H4 (cell line): ENCODE results near the gene SULF2. TPM values are rescaled to one million over a fixed set of nuclear protein-coding genes. Genes with fewer than 3 reads are reported as not detected.

Source experiments
- DNase-seq: peaks from one replicate; pipeline ENCODE4 v3.0.0-alpha.2; 2015; ENCODE audit warnings: low spot score
- total RNA-seq: library from RNA; depleted of rRNA; stranded (reverse); fragments of >200 nt; shearing (Covaris generic); gene quantifications from 2 replicates; pipeline ENCODE4 v1.2.3, GENCODE V29; 2014

The SULF2 gene
- total RNA-seq, 1 experiment from 2014 or later: 269 TPM

DNA sequence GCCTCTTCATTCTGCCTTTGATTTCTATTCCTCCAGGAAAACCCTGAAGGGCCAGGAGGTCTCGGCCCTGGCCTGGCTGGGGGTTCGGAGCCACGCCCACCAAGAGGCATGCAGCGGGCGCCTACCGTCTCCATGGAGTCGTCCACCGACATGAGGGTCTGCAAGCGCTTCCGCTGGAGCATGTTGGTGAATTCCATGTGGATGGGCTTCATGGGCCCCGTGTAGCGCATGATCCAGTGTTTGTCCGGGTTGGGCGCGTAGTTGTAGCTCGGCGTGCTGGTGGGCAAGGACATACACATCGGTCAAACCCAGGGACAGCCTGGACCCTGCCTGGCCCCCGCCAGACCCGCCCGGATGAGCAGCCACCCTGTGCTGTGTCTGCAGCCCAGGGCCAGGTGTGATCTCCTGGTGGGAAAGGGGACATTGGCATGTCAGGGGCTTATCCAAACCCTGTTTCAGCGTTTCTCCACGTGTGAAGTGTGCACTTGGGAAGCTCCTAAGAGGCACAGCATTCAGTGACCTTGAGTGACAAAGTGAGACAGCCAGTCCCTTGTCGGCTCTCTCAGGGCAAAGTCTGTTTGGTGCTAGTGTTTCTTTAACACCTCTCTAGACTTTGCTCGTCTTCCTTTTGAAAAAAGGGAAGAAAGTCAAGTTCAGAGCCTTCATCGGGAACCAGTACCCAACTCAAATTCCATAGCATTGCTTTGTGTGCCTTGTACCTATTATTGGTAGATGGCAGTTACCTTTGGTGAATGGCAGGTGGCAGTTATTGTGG lies 100.8 kb downstream of the SULF2 start:
- no peak for DNase-seq

DNA sequence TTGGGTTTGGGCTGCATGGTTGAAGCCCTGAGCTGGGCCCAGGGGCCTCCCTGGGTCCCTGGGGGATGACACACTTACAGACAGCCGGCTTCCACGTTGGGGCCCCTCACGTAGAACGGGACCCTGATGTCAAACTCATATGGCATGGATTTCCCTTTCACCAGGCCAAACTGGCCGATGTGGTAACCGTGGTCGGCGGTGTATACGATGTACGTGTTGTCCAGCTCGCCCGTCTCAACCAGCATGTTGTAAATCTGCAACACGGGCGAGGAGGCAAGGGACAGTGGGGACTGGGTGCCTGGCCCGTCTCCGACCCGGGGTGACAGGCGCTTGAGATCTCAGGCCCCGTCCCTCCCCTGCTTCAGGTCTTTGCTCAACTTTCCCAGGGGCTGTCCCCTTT lies 102.4 kb downstream of the SULF2 start:
- DNase-seq: no peak

GRCh38 chr20:47682028-47682783 lies 103.1 kb downstream of the SULF2 start:
- no peak for DNase-seq

- DNase-seq: no peak
These were observed 104.3 kb downstream of the SULF2 start for GRCh38 chr20:47680804-47681529.

DNA sequence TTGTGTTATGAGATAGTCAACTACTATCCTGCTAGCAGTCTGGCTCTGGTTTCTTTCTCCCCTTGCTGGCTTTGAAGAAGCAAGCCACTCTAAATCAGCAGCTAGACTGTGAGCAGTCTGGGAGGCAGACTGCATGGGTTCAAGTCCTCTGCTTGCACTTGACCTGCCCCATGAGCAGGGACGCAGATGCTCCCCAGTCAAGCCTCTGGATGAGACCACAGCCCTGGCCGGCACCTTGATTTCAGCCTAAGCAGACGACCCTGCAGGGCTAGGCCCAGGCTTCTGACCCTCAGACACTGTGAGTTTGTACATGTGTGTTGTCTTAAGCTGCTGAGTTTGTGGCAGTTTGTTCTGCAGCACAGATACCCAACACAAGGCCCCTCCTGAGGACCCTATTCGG lies 105.8 kb downstream of the SULF2 start:
- no peak for DNase-seq

DNA sequence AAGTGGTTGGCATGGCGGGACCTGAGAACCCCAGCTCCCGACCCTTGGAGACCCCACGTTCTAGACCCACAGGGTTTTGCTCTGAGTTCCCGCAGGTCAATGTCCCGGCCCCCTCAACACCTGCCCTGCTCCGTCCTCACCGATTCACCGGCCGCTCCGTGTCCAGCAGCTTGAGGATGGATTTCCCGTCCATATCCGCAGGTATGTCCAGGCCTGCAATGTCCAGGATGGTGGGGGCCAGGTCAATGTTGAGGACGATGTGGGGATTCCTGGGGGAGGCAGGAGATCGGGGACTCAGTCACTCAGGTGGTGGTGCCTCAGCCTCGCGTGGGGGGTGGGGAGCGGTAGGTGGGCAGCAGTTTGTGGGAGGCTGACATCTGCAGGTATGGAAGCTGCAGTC lies 106.7 kb downstream of the SULF2 start:
- no peak for DNase-seq

- DNase-seq: peak; percentile 52
These were observed 107.4 kb downstream of the SULF2 start for GRCh38 chr20:47677635-47678453.

DNA sequence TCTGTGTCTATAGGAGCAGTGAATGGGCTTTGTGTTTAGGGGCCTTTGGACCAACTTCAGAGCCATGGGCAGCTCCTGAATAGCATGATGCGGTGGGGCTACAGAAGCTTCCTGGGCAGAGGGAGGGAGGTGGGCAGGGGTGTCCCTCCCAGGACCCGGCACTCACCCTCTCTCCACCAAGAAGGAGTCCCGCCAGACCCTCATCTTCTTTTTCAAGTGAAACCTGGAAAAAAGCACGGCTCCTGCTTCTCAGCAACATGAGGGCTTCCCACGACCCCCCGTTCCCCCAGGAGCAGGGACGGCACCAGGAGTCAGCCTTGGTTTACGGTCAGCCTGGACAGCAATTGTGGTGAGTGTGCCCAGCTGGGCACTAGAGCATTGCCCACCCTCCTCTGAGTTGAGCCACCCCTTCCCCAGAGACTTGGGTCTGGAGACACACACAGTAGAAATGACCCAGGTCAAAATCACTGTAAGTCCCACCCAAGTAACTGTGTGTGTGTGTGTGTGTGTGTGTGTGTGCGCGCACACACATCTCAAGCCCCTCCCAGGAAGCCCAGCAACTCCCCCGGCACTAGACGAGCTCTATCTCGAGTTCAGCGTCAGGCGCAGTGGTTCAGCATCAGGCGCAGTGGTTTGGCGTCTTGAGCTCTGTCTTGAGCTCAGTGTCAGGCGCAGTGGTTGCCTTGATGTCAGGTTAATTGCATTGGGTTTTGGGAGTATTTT lies 108.2 kb downstream of the SULF2 start:
- no peak for DNase-seq

DNA sequence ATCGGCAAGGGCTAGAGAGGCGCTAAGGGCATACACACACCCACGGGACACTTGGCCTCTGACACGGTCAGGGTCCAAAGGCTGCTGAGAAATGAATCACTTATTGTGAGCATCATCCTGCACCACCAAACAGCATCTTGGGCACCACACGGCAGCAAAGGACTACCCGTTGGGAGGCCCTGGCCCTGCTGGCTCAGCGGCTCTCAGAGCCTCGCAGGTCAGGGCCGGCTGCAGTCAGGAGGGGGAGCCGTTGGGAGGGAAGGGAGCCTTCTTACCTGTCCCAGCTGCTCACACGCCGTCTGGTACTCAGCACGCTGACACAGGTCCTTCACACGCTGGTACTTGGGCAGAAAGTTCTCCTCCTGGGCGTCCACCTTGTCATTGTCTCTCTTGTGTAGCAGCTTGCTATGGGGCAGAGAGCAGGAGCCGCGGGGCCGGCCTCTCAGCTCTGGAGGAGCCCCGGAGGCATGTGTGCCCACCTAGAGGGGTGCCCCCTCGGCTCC lies 109.0 kb downstream of the SULF2 start:
- no peak for DNase-seq

DNA sequence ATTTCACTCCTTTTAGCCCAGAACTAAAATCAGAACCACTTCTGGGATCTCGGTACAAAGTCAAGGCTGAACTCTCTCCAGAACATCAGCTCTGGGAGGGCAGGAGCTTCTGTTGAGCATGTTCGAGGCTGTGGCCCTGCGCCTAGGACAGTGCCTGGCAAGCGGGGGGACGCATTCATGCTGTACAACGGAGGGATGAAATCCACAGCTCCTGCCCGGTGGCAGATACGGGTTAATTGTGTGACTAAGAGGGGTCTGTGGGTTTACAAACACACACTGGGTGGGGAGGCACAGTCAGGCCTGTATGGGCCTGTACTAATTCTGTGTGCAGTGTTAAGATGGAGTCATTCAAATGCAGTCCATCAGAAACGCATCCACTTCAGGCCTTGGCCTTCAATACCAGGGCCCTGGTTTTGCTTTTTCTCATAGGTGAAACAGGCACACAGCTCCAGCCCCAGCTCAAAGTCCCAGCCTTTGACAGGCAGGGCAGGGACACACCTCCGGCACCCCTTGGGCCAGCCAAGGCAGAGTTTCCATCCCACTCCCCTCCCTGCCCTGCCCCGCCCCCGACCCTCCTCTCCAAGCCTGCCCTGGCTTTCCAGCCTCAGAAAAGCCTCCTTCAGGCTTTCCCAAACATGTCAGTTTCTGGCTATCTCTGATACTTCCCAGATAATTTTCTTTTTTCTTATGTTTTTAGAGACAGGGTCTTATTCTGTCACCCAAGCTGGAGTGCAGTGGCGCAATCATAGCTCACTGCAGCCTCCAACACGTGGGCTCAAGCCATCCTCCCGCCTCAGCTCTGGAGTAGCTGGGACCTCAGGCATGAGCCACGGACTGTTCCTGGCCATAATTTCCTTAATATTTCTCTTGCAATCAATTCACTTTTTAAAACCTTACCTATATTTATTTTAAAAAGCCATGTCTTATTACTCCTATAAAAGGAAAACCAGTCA lies 109.8 kb downstream of the SULF2 start:
- no peak for DNase-seq

GRCh38 chr20:47674686-47675085 lies 110.6 kb downstream of the SULF2 start:
- no peak for DNase-seq

GRCh38 chr20:47674145-47674544 lies 111.1 kb downstream of the SULF2 start:
- DNase-seq: no peak

DNA sequence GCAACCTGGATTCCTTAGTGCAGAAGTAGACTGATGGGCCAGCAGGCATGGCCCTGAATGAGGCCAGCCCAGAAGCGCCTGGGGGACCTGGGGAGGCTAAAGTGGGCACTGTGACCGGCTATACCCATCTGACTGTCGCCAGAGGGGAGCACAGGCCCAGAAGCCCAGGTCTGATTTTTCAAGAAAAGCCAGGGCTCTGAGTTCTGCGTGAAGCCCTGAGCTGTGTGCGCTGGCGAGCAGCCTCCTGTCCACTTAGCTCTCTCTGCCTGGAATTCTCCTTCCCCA lies 111.7 kb downstream of the SULF2 start:
- DNase-seq: no peak

DNA sequence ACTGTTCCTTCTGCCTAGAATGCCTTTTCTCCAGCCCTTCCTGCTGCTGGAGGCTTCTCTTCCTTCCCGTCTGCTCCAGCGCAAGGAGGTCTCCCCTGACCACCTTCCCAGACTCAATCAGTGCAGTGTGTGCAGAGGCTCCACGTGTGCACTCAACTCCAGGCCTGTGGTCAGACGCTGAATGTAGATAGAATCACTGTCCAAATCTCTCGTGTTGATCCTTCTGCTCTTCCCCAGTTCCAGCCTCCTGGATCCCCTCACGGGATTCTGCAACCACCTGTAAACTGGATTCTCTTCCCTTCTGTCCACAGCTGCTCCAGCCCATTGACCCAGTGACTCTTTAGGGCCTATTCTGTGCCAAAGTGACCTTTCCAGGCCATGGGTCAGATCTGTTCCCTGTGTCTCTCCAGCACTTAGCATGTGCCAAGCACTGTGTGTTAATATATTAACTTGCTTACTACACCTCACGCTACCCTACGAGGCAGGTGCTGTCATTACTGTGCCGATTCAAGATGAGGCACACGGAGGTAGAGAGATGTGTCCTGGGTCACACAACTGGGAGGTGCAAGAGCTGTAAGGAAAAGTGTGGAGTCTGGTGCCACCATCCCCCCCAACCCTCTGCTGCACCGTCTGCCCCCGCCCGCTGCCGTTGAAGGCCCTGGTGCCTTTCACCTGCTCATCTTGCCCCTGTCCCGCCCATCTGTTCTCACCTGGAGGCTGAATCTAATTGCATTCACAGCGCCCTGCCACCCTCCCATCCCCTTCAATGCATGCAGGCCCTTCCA lies 112.2 kb downstream of the SULF2 start:
- no peak for DNase-seq

GRCh38 chr20:47672166-47672565 lies 113.1 kb downstream of the SULF2 start:
- no peak for DNase-seq

DNA sequence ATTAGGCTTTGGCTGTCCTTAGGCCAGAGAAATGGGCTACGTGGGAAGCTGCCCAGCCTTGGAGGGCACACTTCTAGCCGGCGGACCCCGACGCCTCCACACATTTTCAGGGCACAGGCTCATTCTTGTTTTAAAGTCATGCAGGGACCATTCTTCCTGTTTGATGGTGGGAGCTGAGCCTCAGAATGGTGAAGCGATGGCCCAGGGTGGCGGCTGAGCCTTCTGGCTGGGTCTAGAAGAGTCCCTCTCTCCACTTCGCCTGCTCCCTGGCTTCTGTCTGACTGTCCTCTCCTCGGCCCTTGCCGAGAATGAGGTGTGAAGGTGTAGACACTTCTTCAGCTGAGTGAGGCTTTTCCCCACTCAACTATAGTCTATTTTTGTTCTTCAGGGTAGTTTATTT lies 114.4 kb downstream of the SULF2 start:
- DNase-seq: no peak

DNA sequence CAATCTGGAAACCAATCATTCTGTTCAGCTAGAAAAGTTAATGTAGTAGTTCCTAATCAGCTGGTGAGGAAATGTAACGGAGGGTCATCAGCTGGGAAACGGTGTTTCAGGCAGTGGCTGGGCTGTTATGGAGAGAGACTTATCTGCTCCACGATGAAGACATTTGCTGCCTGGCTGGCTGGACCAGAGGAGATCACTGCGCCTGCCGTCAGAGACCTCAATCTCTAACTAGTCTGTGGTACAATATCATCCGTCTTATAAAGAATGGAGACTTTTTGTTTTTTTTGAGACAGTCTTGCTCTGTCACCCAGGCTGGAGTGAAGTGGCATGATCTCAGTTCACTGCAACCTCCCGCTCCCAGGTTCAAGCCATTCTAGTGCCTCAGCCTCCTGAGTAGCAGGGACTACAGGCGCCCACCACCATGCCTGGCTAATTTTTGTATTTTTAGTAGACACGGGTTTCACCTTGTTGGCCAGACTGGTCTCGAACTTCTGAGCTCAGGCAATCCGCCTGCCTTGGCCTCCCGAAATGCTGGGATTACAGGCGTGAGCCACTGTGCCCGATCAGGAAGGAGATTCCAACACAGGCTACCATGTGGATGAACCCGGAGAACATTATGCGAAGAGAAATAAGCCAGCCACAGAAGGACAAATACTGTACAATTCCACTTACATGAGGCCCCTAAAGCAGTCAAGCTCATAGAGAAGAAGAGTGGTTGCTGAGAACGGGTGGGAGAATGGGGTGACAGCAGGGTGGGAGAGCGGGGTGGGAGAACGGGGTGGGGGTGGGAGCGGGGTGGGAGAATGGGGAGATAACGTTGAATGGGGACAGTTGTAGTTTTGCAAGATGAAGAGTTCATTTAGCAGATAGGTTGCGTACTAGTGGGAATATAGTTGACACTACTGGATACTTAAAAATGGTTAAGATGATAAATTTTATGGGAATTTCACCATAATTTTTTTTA lies 115.1 kb downstream of the SULF2 start:
- no peak for DNase-seq

GRCh38 chr20:47669489-47669888 lies 115.8 kb downstream of the SULF2 start:
- DNase-seq: no peak
